HG02678 (cell line): ENCODE results near the gene PRDM16.

Experiments used
- ATAC-seq: cut with Tn5 transposase; IDR thresholded peaks from one replicate; pipeline ENCODE4 v1.9.1; 2021; ENCODE audit warnings: mild to moderate bottlenecking, moderate library complexity; ENCODE audit not compliant: unreplicated experiment

PRDM16 gene

GRCh38 chr1:3137111-3138100 lies 68.4 kb downstream of the PRDM16 start:
- ATAC-seq, result no peak

- ATAC-seq, result no peak
These were observed 69.7 kb downstream of the PRDM16 start for GRCh38 chr1:3138623-3139151.

GRCh38 chr1:3139451-3139852 lies 70.4 kb downstream of the PRDM16 start:
- ATAC-seq, result no peak

- ATAC-seq, result no peak
These were observed 70.9 kb downstream of the PRDM16 start for GRCh38 chr1:3139871-3140361.

- no peak for ATAC-seq
These were observed 71.4 kb downstream of the PRDM16 start for GRCh38 chr1:3140437-3140836.

GRCh38 chr1:3141129-3141528 lies 72.1 kb downstream of the PRDM16 start:
- no peak for ATAC-seq

GRCh38 chr1:3141836-3142235 lies 72.8 kb downstream of the PRDM16 start:
- ATAC-seq, result no peak

- no peak for ATAC-seq
These were observed 73.2 kb downstream of the PRDM16 start for GRCh38 chr1:3142236-3142635.

GRCh38 chr1:3142751-3143150 lies 73.7 kb downstream of the PRDM16 start:
- ATAC-seq, result no peak

- no peak for ATAC-seq
These were observed 76.7 kb downstream of the PRDM16 start for GRCh38 chr1:3145532-3146325.

- ATAC-seq, result no peak
These were observed 77.5 kb downstream of the PRDM16 start for GRCh38 chr1:3146458-3146857.

- no peak for ATAC-seq
These were observed 77.9 kb downstream of the PRDM16 start for GRCh38 chr1:3146907-3147306.

- no peak for ATAC-seq
These were observed 79.2 kb downstream of the PRDM16 start for GRCh38 chr1:3148171-3148570.

GRCh38 chr1:3149277-3149676 lies 80.3 kb downstream of the PRDM16 start:
- no peak for ATAC-seq

- ATAC-seq, result no peak
These were observed 82.5 kb downstream of the PRDM16 start for GRCh38 chr1:3151456-3151855.

GRCh38 chr1:3152143-3152542 lies 83.1 kb downstream of the PRDM16 start:
- no peak for ATAC-seq

GRCh38 chr1:3153197-3153596 lies 84.2 kb downstream of the PRDM16 start:
- no peak for ATAC-seq

GRCh38 chr1:3153902-3154795 lies 85.1 kb downstream of the PRDM16 start:
- no peak for ATAC-seq

- ATAC-seq, result no peak
These were observed 86.3 kb downstream of the PRDM16 start for GRCh38 chr1:3155056-3155925.

GRCh38 chr1:3155926-3156220 lies 86.9 kb downstream of the PRDM16 start:
- ATAC-seq, result no peak
